Measurements from ENCODE around the gene TAS2R40. TPM values are rescaled to one million over a fixed set of nuclear protein-coding genes. Genes with fewer than 3 reads are reported as not detected.
"Not testable (repeated sequence)": the region's sequence is repeated elsewhere in the genome, so short reads cannot be mapped to it uniquely, and the experiment has no call there.

The TAS2R40 gene
- total RNA-seq, 4 donors from 2014 or later: not detected

- H3K4me3 ChIP-seq: no peak overlapping the region
- H3K4me1 ChIP-seq: no peaks in the 10 kb centered on the region
- H3K27me3 ChIP-seq: no peaks in the 10 kb centered on the region
- no peak for TF ChIP-seq CTCF (IDR thresholded peaks at IDR 0.05)
- TF ChIP-seq EP300 (IDR thresholded peaks at IDR 0.05): no peak
- no peak for TF ChIP-seq POLR2A (IDR thresholded peaks at IDR 0.05)
- TF ChIP-seq POLR2AphosphoS5 (IDR thresholded peaks at IDR 0.05): no peak
- H3K9me3 ChIP-seq: peaks cover 0 to 6% (median 0%) of the 10 kb centered on the region in 3 donors
- ATAC-seq: no peak
- no peak overlapping the region for H3K27ac ChIP-seq
- 79 to 93% methylated on average over 2 of the region's 2 CpGs for WGBS, 2 donors (ENCODE audit: low coverage in 1 of 2)
- no peaks in the 10 kb centered on the region for H3K36me3 ChIP-seq
Measured at GRCh38 chr7:143202161-143202560, 19.7 kb upstream of the TAS2R40 start.

- no peak for ATAC-seq
Measured at GRCh38 chr7:143203386-143203785, 18.5 kb upstream of the TAS2R40 start.

GRCh38 chr7:143205560-143206293 is 16.1 kb upstream of the TAS2R40 start:
- no peaks in the 10 kb centered on the region for H3K36me3 ChIP-seq
- TF ChIP-seq POLR2AphosphoS5 (IDR thresholded peaks at IDR 0.05) (no peak), POLR2A (IDR thresholded peaks at IDR 0.05) (no peak), CTCF (IDR thresholded peaks at IDR 0.05) (no peak), EP300 (IDR thresholded peaks at IDR 0.05) (no peak)
- no peak overlapping the region for H3K27ac ChIP-seq
- no peaks in the 10 kb centered on the region for H3K4me1 ChIP-seq
- H3K4me3 ChIP-seq: no peak overlapping the region
- ATAC-seq: peak; percentile 54
- 73 to 78% methylated on average over 13 of the region's 13 CpGs for WGBS, 2 donors (ENCODE audit: low coverage in 1 of 2)
- peaks cover 4% of the 10 kb centered on the region for H3K27me3 ChIP-seq
- no peaks in the 10 kb centered on the region for H3K9me3 ChIP-seq

More at GRCh38 chr7:143203386-143203785, 18.5 kb upstream of the TAS2R40 start:
- peaks cover 0 to 6% (median 0%) of the 10 kb centered on the region in 3 donors for H3K9me3 ChIP-seq
- no peak overlapping the region for H3K27ac ChIP-seq
- 74 to 84% methylated on average over 3 of the region's 3 CpGs for WGBS, 2 donors (ENCODE audit: low coverage in 1 of 2)
- no peaks in the 10 kb centered on the region for H3K4me1 ChIP-seq
- no peaks in the 10 kb centered on the region for H3K27me3 ChIP-seq
- no peaks in the 10 kb centered on the region for H3K36me3 ChIP-seq
- TF ChIP-seq EP300 (IDR thresholded peaks at IDR 0.05) (no peak), CTCF (IDR thresholded peaks at IDR 0.05) (no peak), POLR2A (IDR thresholded peaks at IDR 0.05) (no peak), POLR2AphosphoS5 (IDR thresholded peaks at IDR 0.05) (no peak)
- no peak overlapping the region for H3K4me3 ChIP-seq

GRCh38 chr7:143210541-143210940 is 11.3 kb upstream of the TAS2R40 start:
- no peaks in the 10 kb centered on the region for H3K36me3 ChIP-seq
- TF ChIP-seq POLR2A (IDR thresholded peaks at IDR 0.05): no peak
- TF ChIP-seq EP300 (IDR thresholded peaks at IDR 0.05): no peak
- TF ChIP-seq POLR2AphosphoS5 (IDR thresholded peaks at IDR 0.05): no peak
- TF ChIP-seq CTCF (IDR thresholded peaks at IDR 0.05): no peak
- ATAC-seq: no peak
- peaks cover 0 to 4% (median 0%) of the 10 kb centered on the region in 3 donors for H3K4me1 ChIP-seq
- H3K27ac ChIP-seq: no peak overlapping the region
- peaks cover 4% of the 10 kb centered on the region for H3K27me3 ChIP-seq
- WGBS, 2 donors (ENCODE audit: low coverage in 1 of 2): 25 to 27% methylated on average over 2 to 4 of the region's 4 CpGs
- H3K4me3 ChIP-seq: no peak overlapping the region
- H3K9me3 ChIP-seq: no peaks in the 10 kb centered on the region

GRCh38 chr7:143213478-143213877 is 8.4 kb upstream of the TAS2R40 start:
- H3K4me1 ChIP-seq: peaks cover 0 to 13% (median 0%) of the 10 kb centered on the region in 3 donors
- H3K4me3 ChIP-seq, H3K27ac ChIP-seq, H3K36me3 ChIP-seq, H3K9me3 ChIP-seq, ATAC-seq, H3K27me3 ChIP-seq: not testable (repeated sequence)
- 90 to 94% methylated on average over 2 to 4 of the region's 4 CpGs for WGBS, 2 donors (ENCODE audit: low coverage in 1 of 2)

Measured in gastroesophageal sphincter (tissue), 4 donors.